H1 (cell line): ENCODE data around the gene PTGES3L. TPM values are rescaled to one million over a fixed set of nuclear protein-coding genes. Genes with fewer than 3 reads are reported as not detected.
A peak's percentile ranks its signal among the peaks of the same experiment; 100 is the strongest.

Experiments
- CTCF ChIA-PET: fragments of 300-600 bp; sonication (Branson Sonifier 250); formaldehyde crosslinking; loops from one replicate; lab custom pipeline; 2021; ENCODE audit not compliant: partially characterized antibody; lab: Charles Lee
- POLR2A ChIA-PET: fragments of 300-600 bp; sonication (Branson Sonifier 250); formaldehyde crosslinking; loops from one replicate; lab custom pipeline; 2021; ENCODE audit warnings: inconsistent platforms; ENCODE audit not compliant: partially characterized antibody; lab: Charles Lee
- DNase-seq, 2 experiments: peaks; one replicate each; pipeline versions ENCODE4 v3.0.0 to v3.0.0-alpha.2; 2010 to 2022; ENCODE audit warnings: low spot score in 2 of 2, low read depth in 1 of 2, mixed read lengths in 1 of 2
- FAIRE-seq: peaks from 2 replicates; lab custom pipeline; 2011; peaks lifted over from hg19 to GRCh38; lab: Jason Lieb, UNC
- H2AFZ ChIP-seq: 2 replicates; pipeline ENCODE4 v1.8.1; 2012; ENCODE audit warnings: low read length, inconsistent platforms
- H2AK5ac ChIP-seq: 2 replicates; pipeline ENCODE4 v1.6.1; 2013; ENCODE audit warnings: low read depth, low read length
- H2BK120ac ChIP-seq: replicated peaks from 2 replicates; pipeline ENCODE3; 2013; ENCODE audit warnings: low read depth, low read length, inconsistent platforms
- H2BK12ac ChIP-seq: 2 replicates; pipeline ENCODE4 v1.6.1; 2013; ENCODE audit warnings: low read depth, low read length
- H2BK15ac ChIP-seq: 2 replicates; pipeline ENCODE4 v1.6.1; 2013; ENCODE audit warnings: low read length
- H2BK20ac ChIP-seq: 2 replicates; pipeline ENCODE4 v1.6.1; 2013; ENCODE audit warnings: low read length
- H2BK5ac ChIP-seq: 2 replicates; pipeline ENCODE4 v1.6.1; 2013; ENCODE audit warnings: low read depth, low read length
- H3K14ac ChIP-seq: 2 replicates; pipeline ENCODE4 v1.6.1; 2013; ENCODE audit warnings: inconsistent platforms; ENCODE audit not compliant: insufficient read length
- H3K18ac ChIP-seq: 2 replicates; pipeline ENCODE4 v1.6.1; 2013; ENCODE audit warnings: low read length; ENCODE audit errors: extremely low read depth
- H3K23ac ChIP-seq: 2 replicates; pipeline ENCODE4 v1.6.1; 2013; ENCODE audit warnings: inconsistent platforms; ENCODE audit not compliant: insufficient read length
- H3K23me2 ChIP-seq: 2 replicates; pipeline ENCODE4 v1.6.1; 2013; ENCODE audit warnings: low read depth, low read length
- H3K27ac ChIP-seq: 2 replicates; pipeline ENCODE4 v1.6.1; 2011; ENCODE audit warnings: low read depth, low read length, inconsistent platforms
- H3K27me3 ChIP-seq, 4 experiments: replicated peaks in 1 of 4; 1 replicate in 1 of 4; 2 replicates in 3 of 4; pipeline versions ENCODE4 v1.6.1 to v1.8.1; 2011 to 2013; ENCODE audit warnings: low read length in 3 of 4, mild to moderate bottlenecking in 3 of 4, inconsistent platforms in 2 of 4, mixed read lengths in 2 of 4, moderate library complexity in 1 of 4; ENCODE audit not compliant: control insufficient read depth in 3 of 4, insufficient read depth in 3 of 4; ENCODE audit errors: extremely low read depth in 1 of 4
- H3K36me3 ChIP-seq, 4 experiments: 2 replicates each; pipeline versions ENCODE4 v1.6.1 to v1.8.1; 2011 to 2013; ENCODE audit warnings: mild to moderate bottlenecking in 4 of 4, low read length in 3 of 4, moderate library complexity in 2 of 4, control low read depth in 1 of 4, inconsistent platforms in 1 of 4; ENCODE audit not compliant: insufficient read depth in 4 of 4, control insufficient read depth in 2 of 4
- H3K4ac ChIP-seq: replicated peaks from 2 replicates; pipeline ENCODE3; 2013; ENCODE audit warnings: low read length, low read depth, mixed read lengths, inconsistent platforms; ENCODE audit not compliant: insufficient read length
- H3K4me1 ChIP-seq, 4 experiments: replicated peaks in 1 of 4; 1 replicate in 1 of 4; 2 replicates in 3 of 4; pipeline versions ENCODE4 v1.6.1 to v1.8.1; 2011 to 2013; ENCODE audit warnings: low read length in 3 of 4, inconsistent platforms in 2 of 4, mixed read lengths in 1 of 4; ENCODE audit not compliant: insufficient read depth in 4 of 4, control insufficient read depth in 3 of 4
- H3K4me2 ChIP-seq, 2 experiments: 2 replicates each; pipeline versions ENCODE4 v1.6.1 to v1.8.1; 2011 to 2013; ENCODE audit warnings: low read depth in 2 of 2, low read length in 2 of 2, control low read depth in 1 of 2, inconsistent platforms in 1 of 2, mild to moderate bottlenecking in 1 of 2; ENCODE audit not compliant: insufficient read depth in 1 of 2
- H3K4me3 ChIP-seq, 4 experiments: fragments of 200-600, 300-600 bp in 1 of 4; sonication (generic), shearing (Covaris generic), sonication (Bioruptor Twin) in 1 of 4; 2 replicates each; pipeline versions ENCODE4 v1.5.1 to v1.8.1; 2011 to 2016; ENCODE audit warnings: low read length in 4 of 4, low read depth in 3 of 4, control low read depth in 2 of 4, inconsistent platforms in 2 of 4, mild to moderate bottlenecking in 2 of 4, mixed read lengths in 1 of 4, moderate library complexity in 1 of 4; ENCODE audit not compliant: insufficient read depth in 2 of 4; ENCODE audit errors: extremely low read depth in 1 of 4
- H3K56ac ChIP-seq: replicated peaks from 2 replicates; pipeline ENCODE3; 2013; ENCODE audit warnings: low read depth, mild to moderate bottlenecking, mixed read lengths, low read length, inconsistent platforms; ENCODE audit not compliant: insufficient read length
- H3K79me1 ChIP-seq: 2 replicates; pipeline ENCODE4 v1.6.1; 2013; ENCODE audit warnings: low read depth, low read length, control low read depth
- H3K79me2 ChIP-seq, 2 experiments: 2 replicates each; pipeline versions ENCODE4 v1.6.1 to v1.8.1; 2012 to 2013; ENCODE audit warnings: low read length in 2 of 2, mild to moderate bottlenecking in 2 of 2, inconsistent platforms in 1 of 2; ENCODE audit not compliant: insufficient read depth in 2 of 2, control insufficient read depth in 1 of 2
- H3K9ac ChIP-seq, 4 experiments: replicated peaks in 1 of 4; 1 replicate in 1 of 4; 2 replicates in 3 of 4; pipeline versions ENCODE4 v1.6.1 to v1.8.1; 2011 to 2013; ENCODE audit warnings: low read depth in 3 of 4, low read length in 3 of 4, control low read depth in 2 of 4, mild to moderate bottlenecking in 2 of 4, moderate library complexity in 2 of 4, inconsistent platforms in 1 of 4; ENCODE audit errors: extremely low read depth in 1 of 4
- H3K9me3 ChIP-seq, 2 experiments: 2 replicates each; pipeline versions ENCODE4 v1.6.1 to v1.8.1; 2012 to 2013; ENCODE audit warnings: mild to moderate bottlenecking in 2 of 2, moderate library complexity in 2 of 2, control low read depth in 1 of 2, inconsistent platforms in 1 of 2, low read depth in 1 of 2, low read length in 1 of 2, mixed read lengths in 1 of 2; ENCODE audit not compliant: insufficient read depth in 2 of 2
- H4K20me1 ChIP-seq, 2 experiments: replicated peaks in 1 of 2; 2 replicates each; pipeline versions ENCODE3 to v1.8.1; 2011 to 2013; ENCODE audit warnings: inconsistent platforms in 2 of 2, low read length in 2 of 2, mild to moderate bottlenecking in 1 of 2; ENCODE audit not compliant: insufficient read depth in 2 of 2, control insufficient read depth in 1 of 2
- H4K5ac ChIP-seq: 2 replicates; pipeline ENCODE4 v1.6.1; 2013; ENCODE audit warnings: low read length, low read depth, mixed read lengths, inconsistent platforms; ENCODE audit not compliant: insufficient read length
- H4K8ac ChIP-seq: 2 replicates; pipeline ENCODE4 v1.8.0; 2013; ENCODE audit warnings: mild to moderate bottlenecking, moderate library complexity, low read length, inconsistent platforms; ENCODE audit not compliant: insufficient read depth; ENCODE audit errors: extremely low read depth
- H4K91ac ChIP-seq: replicated peaks from 2 replicates; pipeline ENCODE3; 2013; ENCODE audit warnings: low read length, mixed read lengths, inconsistent platforms; ENCODE audit not compliant: insufficient read length
- EP300 ChIP-seq, 2 experiments: IDR thresholded peaks; 1 replicate in 1 of 2; 2 replicates in 1 of 2; pipeline ENCODE4 v1.6.1; 2011 to 2012; ENCODE audit warnings: low read depth in 2 of 2, low read length in 2 of 2, mild to moderate bottlenecking in 2 of 2, borderline replicate concordance in 1 of 2, inconsistent platforms in 1 of 2, moderate library complexity in 1 of 2
- KDM4A ChIP-seq: IDR thresholded peaks from one replicate; pipeline ENCODE4 v1.7.1; 2012; ENCODE audit warnings: low read depth, mild to moderate bottlenecking, moderate library complexity, low read length, inconsistent platforms; ENCODE audit not compliant: severe bottlenecking
- WGBS, 2 experiments: shearing (Covaris generic) in 1 of 2; methylation state at CpG; one replicate each; pipeline versions ENCODE4 v1.1.6 to v1.1.7; 2013 to 2015; ENCODE audit warnings: low lambda C conversion rate in 2 of 2, mixed read lengths in 2 of 2, inconsistent platforms in 1 of 2, low coverage in 1 of 2, missing lambda C conversion rate in 1 of 2; ENCODE audit not compliant: insufficient replicate concordance in 2 of 2, insufficient coverage in 1 of 2, insufficient read length in 1 of 2; ENCODE audit errors: extremely low coverage in 1 of 2, missing lambda C conversion rate in 1 of 2; 5-methylcytosine and 5-hydroxymethylcytosine counted together
- polyA plus RNA-seq, 7 experiments: library from polyadenylated mRNA; depleted of rRNA in 3 of 7; stranded (reverse) in 5 of 7; unstranded in 2 of 7; fragments of >200 nt in 5 of 7; fragments of 200-250 nt in 2 of 7; gene quantifications; 1 replicate in 5 of 7; 2 replicates in 1 of 7; 4 replicates in 1 of 7; pipeline versions ENCODE4 v1.2.1 to v1.2.3, GENCODE V29; 2011 to 2013; ENCODE audit warnings: missing spikeins in 2 of 7, mixed read lengths in 2 of 7
- total RNA-seq: library from RNA; stranded (reverse); fragmentation: NEBNext Ultra II Directional; extraction: Animal tissue kit (Norgen Biotek cat#: 25700); gene quantifications from 2 replicates; pipeline ENCODE4 v1.2.1, GENCODE V29; 2021

The PTGES3L gene
- total and polyA plus RNA-seq, 2 of the 8 experiments (the other 6 are each of a cell fraction or from before 2014, with no cell fraction given) = 3.0 to 3.6 TPM

GRCh38 chr17:43026595-43026994, 46.7 kb upstream of the PTGES3L start:
- H3K79me1 ChIP-seq = no peaks in the 10 kb centered on the region; the same call in 1 of the 2 replicates
- no peak overlapping the region for H3K56ac ChIP-seq
- H3K4me2 ChIP-seq = peak overlapping the region; percentile 64 to 69
- no peak overlapping the region for H3K4me3 ChIP-seq
- no peak for TF ChIP-seq EP300 (IDR thresholded peaks at IDR 0.05; ENCODE audit: borderline replicate concordance in 1 of 2, low read depth in 2 of 2, low read length in 2 of 2)
- peak; percentile 6 for TF ChIP-seq KDM4A
- WGBS, 2 experiments = 95% methylated on average over 5 of the region's 5 CpGs; no CpG with 5 or more reads in 1 of the 2 experiments
- ChIA-PET CTCF (interaction anchor here (1.3 kb wide), 1 partner anchor 56 kb away, joined by 4 read pairs; no protein-coding TSS in a partner anchor), POLR2A (interaction anchor here (10.8 kb wide), 1 partner anchor 14 kb away, joined by 61 read pairs; no protein-coding TSS in a partner anchor)
- peaks cover 0 to 6% of the 10 kb centered on the region in 2 experiments; a peak in 2 of 4 replicates for H3K79me2 ChIP-seq
- H3K36me3 ChIP-seq = peaks cover 0 to 22% (median 4%) of the 10 kb centered on the region in 4 experiments; a peak in 2 of 8 replicates
- no peak overlapping the region for H2BK20ac ChIP-seq
- no peak overlapping the region for H2BK5ac ChIP-seq
- H3K18ac ChIP-seq = no peak overlapping the region
- H4K5ac ChIP-seq = no peak overlapping the region
- no peak overlapping the region for H3K23ac ChIP-seq
- no peak overlapping the region for H3K14ac ChIP-seq
- H3K4ac ChIP-seq = no peak overlapping the region
- no peaks in the 10 kb centered on the region for H4K20me1 ChIP-seq
- no peak overlapping the region for H4K8ac ChIP-seq
- H2BK120ac ChIP-seq = no peak overlapping the region
- H3K27me3 ChIP-seq = no peaks in the 10 kb centered on the region
- H3K4me1 ChIP-seq = peaks cover 14 to 22% (median 15%) of the 10 kb centered on the region in 4 experiments
- H3K27ac ChIP-seq = no peak overlapping the region
- H2BK15ac ChIP-seq = no peak overlapping the region
- 0 out of 2 replicates have a peak overlapping the region, but pooled peaks have one; percentile 78 for H2AK5ac ChIP-seq
- peaks cover 5% of the 10 kb centered on the region; the same call in 1 of the 2 replicates for H3K23me2 ChIP-seq
- H3K9ac ChIP-seq = no peak overlapping the region
- H3K9me3 ChIP-seq = no peaks in the 10 kb centered on the region
- no peak overlapping the region for H4K91ac ChIP-seq
- no peak overlapping the region; the same call in 1 of the 2 replicates for H2BK12ac ChIP-seq
- no peak overlapping the region for H2AFZ ChIP-seq
- DNase-seq (no peak), FAIRE-seq (no peak)
